Measurements from ENCODE around the gene TMEM174. TPM values are rescaled to one million over a fixed set of nuclear protein-coding genes. Genes with fewer than 3 reads are reported as not detected.
"Not testable (repeated sequence)": the region's sequence is repeated elsewhere in the genome, so short reads cannot be mapped to it uniquely, and the experiment has no call there.

TMEM174 gene
- total RNA-seq, 1 experiment from 2014 or later = not detected

GRCh38 chr5:73183000-73183399 is 10.0 kb downstream of the TMEM174 start:
- DNase-seq (ENCODE audit: low read depth) = no peak
- in situ Hi-C loops (cut with HindIII; ENCODE audit: low pct_unique_long_range_greater_than_20kb, low sequenced_read_pairs) = loop anchor here (25.0 kb wide), 1 partner anchor 96 kb away; no protein-coding TSS in a partner anchor

- in situ Hi-C loops (cut with HindIII; ENCODE audit: low pct_unique_long_range_greater_than_20kb, low sequenced_read_pairs) = loop anchor here (25.0 kb wide), 1 partner anchor 96 kb away; no protein-coding TSS in a partner anchor
- DNase-seq (ENCODE audit: low read depth) = no peak
These were observed 10.5 kb downstream of the TMEM174 start for GRCh38 chr5:73183481-73183891.

- DNase-seq (ENCODE audit: low read depth) = no peak
- in situ Hi-C loops (cut with HindIII; ENCODE audit: low pct_unique_long_range_greater_than_20kb, low sequenced_read_pairs) = loop anchor here (25.0 kb wide), 1 partner anchor 100 kb away; no protein-coding TSS in a partner anchor
These were observed 14.0 kb downstream of the TMEM174 start for GRCh38 chr5:73186976-73187375.

- in situ Hi-C loops (cut with HindIII; ENCODE audit: low pct_unique_long_range_greater_than_20kb, low sequenced_read_pairs) = loop anchor here (25.0 kb wide), 1 partner anchor 102 kb away; no protein-coding TSS in a partner anchor
- DNase-seq (ENCODE audit: low read depth) = peak; percentile 37
These were observed 16.0 kb downstream of the TMEM174 start for GRCh38 chr5:73188764-73189531.

GRCh38 chr5:73189871-73190376 is 16.9 kb downstream of the TMEM174 start:
- in situ Hi-C loops (cut with HindIII; ENCODE audit: low pct_unique_long_range_greater_than_20kb, low sequenced_read_pairs) = loop anchor here (25.0 kb wide), 1 partner anchor 103 kb away; no protein-coding TSS in a partner anchor
- no peak for DNase-seq (ENCODE audit: low read depth)

GRCh38 chr5:73192370-73192769 is 19.4 kb downstream of the TMEM174 start:
- in situ Hi-C loops (cut with HindIII; ENCODE audit: low pct_unique_long_range_greater_than_20kb, low sequenced_read_pairs) = loop anchor here (25.0 kb wide), 1 partner anchor 105 kb away; no protein-coding TSS in a partner anchor
- no peak for DNase-seq (ENCODE audit: low read depth)

GRCh38 chr5:73193592-73193991 is 20.6 kb downstream of the TMEM174 start:
- in situ Hi-C loops (cut with HindIII; ENCODE audit: low pct_unique_long_range_greater_than_20kb, low sequenced_read_pairs) = loop anchor here (25.0 kb wide), 1 partner anchor 106 kb away; no protein-coding TSS in a partner anchor

GRCh38 chr5:73196201-73196600 is 23.2 kb downstream of the TMEM174 start:
- in situ Hi-C loops (cut with HindIII; ENCODE audit: low pct_unique_long_range_greater_than_20kb, low sequenced_read_pairs) = loop anchor here (25.0 kb wide), 1 partner anchor 109 kb away; no protein-coding TSS in a partner anchor
- no peak for DNase-seq (ENCODE audit: low read depth)

More at GRCh38 chr5:73193592-73193991, 20.6 kb downstream of the TMEM174 start:
- DNase-seq (ENCODE audit: low read depth) = no peak

GRCh38 chr5:73197637-73198257 is 24.8 kb downstream of the TMEM174 start:
- DNase-seq (ENCODE audit: low read depth) = no peak
- in situ Hi-C loops (cut with HindIII; ENCODE audit: low pct_unique_long_range_greater_than_20kb, low sequenced_read_pairs) = loop anchor here (25.0 kb wide), 1 partner anchor 110 kb away; no protein-coding TSS in a partner anchor

GRCh38 chr5:73198833-73199592 is 26.0 kb downstream of the TMEM174 start:
- DNase-seq (ENCODE audit: low read depth) = no peak
- in situ Hi-C loops (cut with HindIII; ENCODE audit: low pct_unique_long_range_greater_than_20kb, low sequenced_read_pairs) = loop anchor here (25.0 kb wide), 1 partner anchor 112 kb away; no protein-coding TSS in a partner anchor

- no peak for DNase-seq (ENCODE audit: low read depth)
- in situ Hi-C loops (cut with HindIII; ENCODE audit: low pct_unique_long_range_greater_than_20kb, low sequenced_read_pairs) = loop anchor here (25.0 kb wide), 1 partner anchor 112 kb away; no protein-coding TSS in a partner anchor
These were observed 26.7 kb downstream of the TMEM174 start for GRCh38 chr5:73199671-73200070.

GRCh38 chr5:73201547-73202513 is 28.8 kb downstream of the TMEM174 start:
- in situ Hi-C loops (cut with HindIII; ENCODE audit: low pct_unique_long_range_greater_than_20kb, low sequenced_read_pairs) = no loop called here
- DNase-seq (ENCODE audit: low read depth) = peak; percentile 75

GRCh38 chr5:73204332-73204731 is 31.3 kb downstream of the TMEM174 start:
- in situ Hi-C loops (cut with HindIII; ENCODE audit: low pct_unique_long_range_greater_than_20kb, low sequenced_read_pairs) = no loop called here
- DNase-seq (ENCODE audit: low read depth) = no peak

- in situ Hi-C loops (cut with HindIII; ENCODE audit: low pct_unique_long_range_greater_than_20kb, low sequenced_read_pairs) = no loop called here
- no peak for DNase-seq (ENCODE audit: low read depth)
These were observed 31.7 kb downstream of the TMEM174 start for GRCh38 chr5:73204733-73205132.

GRCh38 chr5:73205305-73205704 is 32.3 kb downstream of the TMEM174 start:
- DNase-seq (ENCODE audit: low read depth) = no peak
- in situ Hi-C loops (cut with HindIII; ENCODE audit: low pct_unique_long_range_greater_than_20kb, low sequenced_read_pairs) = no loop called here

GRCh38 chr5:73207239-73207638 is 34.2 kb downstream of the TMEM174 start:
- in situ Hi-C loops (cut with HindIII; ENCODE audit: low pct_unique_long_range_greater_than_20kb, low sequenced_read_pairs) = not testable (repeated sequence)

GRCh38 chr5:73209075-73209474 is 36.1 kb downstream of the TMEM174 start:
- in situ Hi-C loops (cut with HindIII; ENCODE audit: low pct_unique_long_range_greater_than_20kb, low sequenced_read_pairs); DNase-seq (ENCODE audit: low read depth): not testable (repeated sequence)

More at GRCh38 chr5:73207239-73207638, 34.2 kb downstream of the TMEM174 start:
- not testable (repeated sequence) for DNase-seq (ENCODE audit: low read depth)

Data from Caki2 (cell line).